SK-N-MC (cell line): Measurements from ENCODE around the gene RHOBTB1.

ENCODE experiments used
- EZH2 ChIP-seq: fragments of 200-600 bp; sonication (generic); IDR thresholded peaks from one replicate; pipeline ENCODE4 v1.6.1; 2017; ENCODE audit warnings: antibody characterized with exemption
- FOXP2 ChIP-seq: optimal IDR thresholded peaks from 2 replicates; pipeline ENCODE3; 2011; ENCODE audit warnings: mild to moderate bottlenecking, moderate library complexity; ENCODE audit not compliant: insufficient read depth; ENCODE audit errors: extremely low read length, control extremely low read depth
- POLR2AphosphoS5 ChIP-seq: IDR thresholded peaks from 2 replicates; pipeline ENCODE4 v1.6.1; 2012; ENCODE audit warnings: mild to moderate bottlenecking, low read depth, low read length, borderline replicate concordance

GRCh38 chr10:60950300-60950699 is 6.3 kb upstream of the RHOBTB1 start:
- TF ChIP-seq EZH2 (no peak), POLR2AphosphoS5 (no peak), FOXP2 (no peak)
